OCI-LY3 (cell line): ENCODE data around the gene PITPNM1.

Experiments used
- CTCF ChIP-seq: fragments of 200-600, 300-600 bp; sonication (generic); IDR thresholded peaks from 2 replicates; pipeline ENCODE4 v1.5.1; 2014; ENCODE audit warnings: antibody characterized with exemption, low read length, low read depth
- EZH2phosphoT487 ChIP-seq: fragments of 200-600 bp; shearing (Covaris generic); IDR thresholded peaks from 2 replicates; pipeline ENCODE4 v1.6.1; 2018; ENCODE audit warnings: antibody characterized with exemption, mixed run types, low read depth

- no peak for TF ChIP-seq CTCF
- no peak for TF ChIP-seq EZH2phosphoT487
These were observed 10.6 kb downstream of the PITPNM1 start for GRCh38 chr11:67494371-67495233.
